B cell (primary cell): ENCODE measurements around the gene TNNI3K. TPM values are rescaled to one million over a fixed set of nuclear protein-coding genes. Genes with fewer than 3 reads are reported as not detected.

ENCODE experiments used
- ATAC-seq: fragments of 200-7000 bp; cut with Tn5 transposase; one replicate; pipeline ENCODE4 v1.10.0; 2021; ENCODE audit warnings: low read depth, mild to moderate bottlenecking, moderate number of reproducible peaks, moderate library complexity
- CTCF ChIA-PET: fragments of 350-600 bp; sonication (Branson Sonifier 250); formaldehyde crosslinking; loops from one replicate; lab custom pipeline; 2021; ENCODE audit warnings: antibody characterized with exemption, inconsistent platforms; lab: Charles Lee
- POLR2A ChIA-PET: fragments of 350-600 bp; sonication (Branson Sonifier 250); formaldehyde crosslinking; loops from one replicate; lab custom pipeline; 2021; ENCODE audit warnings: antibody characterized with exemption; lab: Charles Lee
- DNase-seq: peaks from one replicate; pipeline ENCODE4 v3.0.0; 2013
- H2AFZ ChIP-seq: 2 replicates; pipeline ENCODE4 v1.6.1; 2012; ENCODE audit warnings: mild to moderate bottlenecking, low read depth, low read length; ENCODE audit not compliant: insufficient read depth, poor library complexity, severe bottlenecking
- H3K27ac ChIP-seq, 2 donors: 1 replicate in 1 of 2; 2 replicates in 1 of 2; pipeline ENCODE4 v1.5.1; 2012 to 2013; ENCODE audit warnings: low read length in 2 of 2, mild to moderate bottlenecking in 2 of 2, moderate library complexity in 1 of 2
- H3K27me3 ChIP-seq, 4 experiments: fragments of 200-600 bp in 1 of 4; sonication (generic) in 1 of 4; replicated peaks in 1 of 4; 1 replicate in 2 of 4; 2 replicates in 2 of 4; pipeline versions ENCODE4 v1.6.1 to v1.7.0; 2013 to 2016; ENCODE audit warnings: low read length in 3 of 4, mild to moderate bottlenecking in 2 of 4, mixed read lengths in 1 of 4, moderate library complexity in 1 of 4; ENCODE audit not compliant: insufficient read depth in 4 of 4, control insufficient read depth in 3 of 4; ENCODE audit errors: control extremely low read depth in 1 of 4
- H3K36me3 ChIP-seq, 2 experiments: replicated peaks in 1 of 2; 1 replicate in 1 of 2; 2 replicates in 1 of 2; pipeline versions ENCODE4 v1.6.1 to v1.7.1; 2013; ENCODE audit warnings: low read length in 1 of 2; ENCODE audit not compliant: insufficient read depth in 2 of 2, control insufficient read depth in 1 of 2; ENCODE audit errors: control extremely low read depth in 1 of 2, extremely low read depth in 1 of 2
- H3K4me1 ChIP-seq, 2 donors: fragments of 200-600 bp in 1 of 2; sonication (generic) in 1 of 2; 1 replicate in 1 of 2; 2 replicates in 1 of 2; pipeline versions ENCODE4 v1.5.1 to v1.6.1; 2013 to 2017; ENCODE audit warnings: low read length in 2 of 2; ENCODE audit not compliant: control insufficient read depth in 2 of 2, insufficient read depth in 2 of 2
- H3K4me2 ChIP-seq: replicated peaks from 2 replicates; pipeline ENCODE3; 2012; ENCODE audit warnings: mild to moderate bottlenecking, low read depth, low read length; ENCODE audit not compliant: poor library complexity, severe bottlenecking
- H3K4me3 ChIP-seq, 5 experiments: fragments of 200-600 bp in 1 of 5; sonication (generic) in 1 of 5; 1 replicate in 3 of 5; 2 replicates in 2 of 5; pipeline versions ENCODE4 v1.5.1 to v1.7.0; 2011 to 2016; ENCODE audit warnings: low read length in 4 of 5, mild to moderate bottlenecking in 4 of 5, low read depth in 2 of 5, control low read depth in 1 of 5, moderate library complexity in 1 of 5; ENCODE audit not compliant: insufficient read depth in 1 of 5; ENCODE audit errors: control extremely low read depth in 1 of 5, extremely low read depth in 1 of 5
- H3K79me2 ChIP-seq: fragments of 200-600 bp; sonication (generic); one replicate; pipeline ENCODE4 v1.6.0; 2016; ENCODE audit warnings: low read length; ENCODE audit not compliant: control insufficient read depth, insufficient read depth
- H3K9ac ChIP-seq: fragments of 200-600 bp; sonication (generic); 2 replicates; pipeline ENCODE4 v1.6.1; 2017; ENCODE audit warnings: mild to moderate bottlenecking, low read length, moderate library complexity
- H3K9me3 ChIP-seq, 3 donors: one replicate each; pipeline versions ENCODE4 v1.6.1 to v1.7.1; 2013; ENCODE audit warnings: low read length in 2 of 3; ENCODE audit not compliant: control insufficient read depth in 2 of 3, insufficient read depth in 1 of 3; ENCODE audit errors: control extremely low read depth in 1 of 3
- H4K20me1 ChIP-seq: 2 replicates; pipeline ENCODE4 v1.6.0; 2012; ENCODE audit warnings: mild to moderate bottlenecking, low read length; ENCODE audit not compliant: insufficient read depth, control insufficient read depth, poor library complexity, severe bottlenecking
- H3K27ac Mint-ChIP-seq: one replicate; pipeline ENCODE4 v1.8.0; 2021; ENCODE audit warnings: mixed read lengths
- H3K27me3 Mint-ChIP-seq: one replicate; pipeline ENCODE4 v1.8.0; 2021; ENCODE audit warnings: mixed read lengths
- H3K4me1 Mint-ChIP-seq: one replicate; pipeline ENCODE4 v1.8.0; 2021; ENCODE audit warnings: mixed read lengths
- H3K4me3 Mint-ChIP-seq: one replicate; pipeline ENCODE4 v1.8.0; 2021; ENCODE audit warnings: mixed read lengths
- H3K9me3 Mint-ChIP-seq: one replicate; pipeline ENCODE4 v1.8.0; 2022; ENCODE audit warnings: mixed read lengths; ENCODE audit not compliant: insufficient read depth
- EZH2 ChIP-seq: IDR thresholded peaks from 2 replicates; pipeline ENCODE4 v1.6.1; 2012; ENCODE audit warnings: borderline replicate concordance, low read depth, mild to moderate bottlenecking, moderate library complexity, low read length; ENCODE audit not compliant: insufficient read depth, poor library complexity, severe bottlenecking
- WGBS: methylation state at CpG from one replicate; pipeline ENCODE4 v1.1.5; 2013; ENCODE audit warnings: missing lambda C conversion rate; ENCODE audit not compliant: insufficient coverage; 5-methylcytosine and 5-hydroxymethylcytosine counted together
- intact Hi-C: fragments of 100-400 bp; cut with micrococcal nuclease; formaldehyde crosslinking; loops from one replicate; pipeline ENCODE4 v1.10.0; 2022
- polyA plus RNA-seq: library from polyadenylated mRNA; depleted of rRNA; stranded (reverse); fragments of >200 nt; gene quantifications from 2 replicates; pipeline ENCODE4 v1.2.3, GENCODE V29; 2012
- total RNA-seq, 2 donors: library from RNA; stranded (reverse); fragments of 120-200 nt in 1 of 2; gene quantifications; 1 replicate in 1 of 2; 2 replicates in 1 of 2; pipeline versions ENCODE4 v1.2.3 to v1.2.4, GENCODE V29; 2013 to 2022
- TF ChIP-seq, protein P1 (sequence below): fragments of 200-600 bp; IDR thresholded peaks from one replicate; pipeline ENCODE4 v1.8.0; 2022; ENCODE audit warnings: antibody characterized with exemption, mild to moderate bottlenecking

Gene TNNI3K
- total and polyA plus RNA-seq, 2 donors (not counting 1 experiment from before 2014, with no cell fraction given), result 0.52 to 3.1 TPM

DNA sequence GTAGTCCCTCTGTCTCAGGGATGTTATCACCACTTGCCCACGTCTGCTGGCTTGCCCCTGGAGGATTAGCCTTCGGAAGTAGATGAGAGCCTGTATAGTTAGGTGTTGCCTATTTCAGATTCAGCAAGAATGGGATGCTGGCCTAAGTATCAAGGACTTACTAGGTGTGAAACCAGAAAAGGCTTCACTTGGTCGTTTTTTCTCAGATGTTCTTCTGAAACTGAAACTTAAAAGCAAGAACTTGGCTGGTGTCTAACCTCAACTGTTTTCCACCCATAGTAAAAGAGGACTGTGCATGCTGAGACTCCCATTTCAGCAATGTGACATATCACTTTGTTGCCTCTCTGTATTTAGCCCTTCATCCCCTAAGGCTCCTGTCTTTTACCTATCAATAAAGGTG is 344.2 kb downstream of the TNNI3K start:
- intact Hi-C loops, result no loop called here
- CTCF ChIA-PET, result no interaction called here
- Histone ChIP-seq H4K20me1 (no peaks in the 10 kb centered on the region), H3K4me3 (no peak overlapping the region), H3K79me2 (no peaks in the 10 kb centered on the region), H3K4me2 (no peak overlapping the region), H3K4me1 (no peaks in the 10 kb centered on the region), H3K27me3 (no peaks in the 10 kb centered on the region), H3K9me3 (no peaks in the 10 kb centered on the region), H3K36me3 (no peaks in the 10 kb centered on the region), H3K9ac (no peak overlapping the region), H2AFZ (peak overlapping the region; percentile 26), H3K27ac (no peak overlapping the region)
- no peaks in the 10 kb centered on the region for H3K9me3 Mint-ChIP-seq
- ATAC-seq (no peak), DNase-seq (peak; percentile 4)
- WGBS, result 58% methylated on average over 3 of the region's 3 CpGs
- TF ChIP-seq, protein P1, sequence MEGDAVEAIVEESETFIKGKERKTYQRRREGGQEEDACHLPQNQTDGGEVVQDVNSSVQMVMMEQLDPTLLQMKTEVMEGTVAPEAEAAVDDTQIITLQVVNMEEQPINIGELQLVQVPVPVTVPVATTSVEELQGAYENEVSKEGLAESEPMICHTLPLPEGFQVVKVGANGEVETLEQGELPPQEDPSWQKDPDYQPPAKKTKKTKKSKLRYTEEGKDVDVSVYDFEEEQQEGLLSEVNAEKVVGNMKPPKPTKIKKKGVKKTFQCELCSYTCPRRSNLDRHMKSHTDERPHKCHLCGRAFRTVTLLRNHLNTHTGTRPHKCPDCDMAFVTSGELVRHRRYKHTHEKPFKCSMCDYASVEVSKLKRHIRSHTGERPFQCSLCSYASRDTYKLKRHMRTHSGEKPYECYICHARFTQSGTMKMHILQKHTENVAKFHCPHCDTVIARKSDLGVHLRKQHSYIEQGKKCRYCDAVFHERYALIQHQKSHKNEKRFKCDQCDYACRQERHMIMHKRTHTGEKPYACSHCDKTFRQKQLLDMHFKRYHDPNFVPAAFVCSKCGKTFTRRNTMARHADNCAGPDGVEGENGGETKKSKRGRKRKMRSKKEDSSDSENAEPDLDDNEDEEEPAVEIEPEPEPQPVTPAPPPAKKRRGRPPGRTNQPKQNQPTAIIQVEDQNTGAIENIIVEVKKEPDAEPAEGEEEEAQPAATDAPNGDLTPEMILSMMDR, result no peak
- no peak for TF ChIP-seq EZH2
- peaks cover 2% of the 10 kb centered on the region for H3K27me3 Mint-ChIP-seq
- peaks cover 5% of the 10 kb centered on the region for H3K4me1 Mint-ChIP-seq
- H3K4me3 Mint-ChIP-seq, result no peak overlapping the region
- H3K27ac Mint-ChIP-seq, result no peak overlapping the region
- POLR2A ChIA-PET, result no interaction called here

DNA sequence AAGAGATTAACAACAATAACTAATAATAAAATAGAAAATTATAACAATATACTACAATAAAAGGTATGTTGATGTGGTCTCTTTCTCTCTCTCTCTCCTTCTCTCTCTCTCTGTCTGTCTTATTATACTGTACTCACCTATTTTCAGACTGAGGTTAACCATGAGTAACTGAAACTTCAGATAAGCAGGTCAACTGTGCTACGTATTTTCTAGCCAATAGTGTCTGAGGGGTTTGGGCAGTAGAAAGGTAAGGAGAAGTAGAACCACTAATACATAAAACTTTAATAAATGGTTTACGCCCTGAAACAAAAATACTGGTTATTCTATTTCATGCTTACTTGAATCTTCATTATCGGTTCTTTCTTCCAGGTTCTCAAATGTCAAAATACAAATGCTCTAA is 348.2 kb downstream of the TNNI3K start:
- no peak overlapping the region for H3K27ac ChIP-seq
- H3K4me1 Mint-ChIP-seq, result peaks cover 7% of the 10 kb centered on the region
- peaks cover 4% of the 10 kb centered on the region for H3K27me3 Mint-ChIP-seq
- H4K20me1 ChIP-seq, result no peaks in the 10 kb centered on the region
- 90% methylated on average over 2 of the region's 3 CpGs for WGBS
- H3K9ac ChIP-seq, result no peak overlapping the region
- H3K4me1 ChIP-seq, result no peaks in the 10 kb centered on the region
- no peak overlapping the region for H3K4me3 Mint-ChIP-seq
- H3K27me3 ChIP-seq, result no peaks in the 10 kb centered on the region
- DNase-seq, result no peak
- no peak overlapping the region for H2AFZ ChIP-seq
- no peaks in the 10 kb centered on the region for H3K79me2 ChIP-seq
- H3K9me3 ChIP-seq, result no peaks in the 10 kb centered on the region
- intact Hi-C loops, result no loop called here
- no peak overlapping the region for H3K4me3 ChIP-seq
- ChIA-PET CTCF (no interaction called here), POLR2A (no interaction called here)
- H3K9me3 Mint-ChIP-seq, result no peaks in the 10 kb centered on the region
- H3K4me2 ChIP-seq, result no peak overlapping the region
- no peak for ATAC-seq
- H3K36me3 ChIP-seq, result no peaks in the 10 kb centered on the region
- no peak overlapping the region for H3K27ac Mint-ChIP-seq
- TF ChIP-seq, protein P1, result no peak
- no peak for TF ChIP-seq EZH2
